Transverse colon (tissue), 4 donors: Measurements from ENCODE around the gene ECEL1.

Source experiments
- CTCF ChIP-seq, 5 experiments: fragments of 200-600 bp in 3 of 5; fragments of 450-650 bp in 2 of 5; sonication (generic) in 3 of 5; IDR thresholded peaks; 1 replicate in 2 of 5; 2 replicates in 3 of 5; pipeline ENCODE4 v1.5.1; 2016 to 2017; ENCODE audit warnings: antibody characterized with exemption in 5 of 5, inconsistent platforms in 3 of 5, mild to moderate bottlenecking in 2 of 5, moderate library complexity in 1 of 5
- EP300 ChIP-seq: sonication (generic); formaldehyde crosslinking; IDR thresholded peaks from one replicate; pipeline ENCODE4 v1.6.1; 2017; ENCODE audit warnings: antibody characterized with exemption, low read depth
- POLR2A ChIP-seq: fragments of 450-650 bp; IDR thresholded peaks from one replicate; pipeline ENCODE4 v1.6.1; 2016; ENCODE audit warnings: antibody characterized with exemption, mild to moderate bottlenecking, moderate library complexity
- POLR2AphosphoS5 ChIP-seq, 3 donors: sonication (generic); formaldehyde crosslinking; IDR thresholded peaks; one replicate each; pipeline ENCODE4 v1.6.1; 2016; ENCODE audit warnings: antibody characterized with exemption in 3 of 3

GRCh38 chr2:232523682-232524597, 36.3 kb upstream of the ECEL1 start:
- TF ChIP-seq CTCF (IDR thresholded peaks at IDR 0.05) = no peak
- no peak for TF ChIP-seq POLR2A
- no peak for TF ChIP-seq POLR2AphosphoS5 (IDR thresholded peaks at IDR 0.05)
- no peak for TF ChIP-seq EP300
